HG03103 (cell line): ENCODE results near the gene EPM2A.
"Not testable (repeated sequence)": the region's sequence is repeated elsewhere in the genome, so short reads cannot be mapped to it uniquely, and the experiment has no call there.

Experiments
- ATAC-seq: cut with Tn5 transposase; IDR thresholded peaks from one replicate; pipeline ENCODE4 v1.9.1; 2021; ENCODE audit warnings: low read depth; ENCODE audit not compliant: unreplicated experiment

Gene EPM2A

GRCh38 chr6:145733207-145733606 is 2.1 kb downstream of the EPM2A start:
- ATAC-seq: no peak

- no peak for ATAC-seq
Observed at GRCh38 chr6:145731447-145731846, 3.9 kb downstream of the EPM2A start.

GRCh38 chr6:145729887-145730286 is 5.4 kb downstream of the EPM2A start:
- ATAC-seq: no peak

GRCh38 chr6:145728444-145729385 is 6.6 kb downstream of the EPM2A start:
- ATAC-seq: no peak

- ATAC-seq: no peak
Observed at GRCh38 chr6:145727817-145728388, 7.4 kb downstream of the EPM2A start.

GRCh38 chr6:145725570-145725969 is 9.8 kb downstream of the EPM2A start:
- no peak for ATAC-seq

- ATAC-seq: no peak
Observed at GRCh38 chr6:145723646-145724045, 11.7 kb downstream of the EPM2A start.

- ATAC-seq: no peak
Observed at GRCh38 chr6:145722190-145722589, 13.1 kb downstream of the EPM2A start.

- no peak for ATAC-seq
Observed at GRCh38 chr6:145721144-145721543, 14.2 kb downstream of the EPM2A start.

GRCh38 chr6:145715426-145715825 is 19.9 kb downstream of the EPM2A start:
- ATAC-seq: no peak

- ATAC-seq: no peak
Observed at GRCh38 chr6:145714731-145715130, 20.6 kb downstream of the EPM2A start.

GRCh38 chr6:145713773-145714172 is 21.5 kb downstream of the EPM2A start:
- ATAC-seq: no peak

- ATAC-seq: no peak
Observed at GRCh38 chr6:145711372-145711771, 23.9 kb downstream of the EPM2A start.

GRCh38 chr6:145707397-145707796 is 27.9 kb downstream of the EPM2A start:
- no peak for ATAC-seq

- ATAC-seq: no peak
Observed at GRCh38 chr6:145705561-145705960, 29.8 kb downstream of the EPM2A start.

GRCh38 chr6:145704143-145704781 is 31.1 kb downstream of the EPM2A start:
- ATAC-seq: no peak

GRCh38 chr6:145699462-145699861 is 35.9 kb downstream of the EPM2A start:
- ATAC-seq: no peak

GRCh38 chr6:145697401-145697800 is 37.9 kb downstream of the EPM2A start:
- not testable (repeated sequence) for ATAC-seq

GRCh38 chr6:145694083-145694737 is 41.1 kb downstream of the EPM2A start:
- ATAC-seq: no peak

- ATAC-seq: no peak
Observed at GRCh38 chr6:145690969-145691368, 44.4 kb downstream of the EPM2A start.

GRCh38 chr6:145689529-145689928 is 45.8 kb downstream of the EPM2A start:
- ATAC-seq: no peak
